NCI-H2196 (cell line): Measurements from ENCODE around the gene TRPM3.
"Not testable (repeated sequence)": the region's sequence is repeated elsewhere in the genome, so short reads cannot be mapped to it uniquely, and the experiment has no call there.

Experiments
- DNase-seq: peaks from one replicate; lab custom pipeline; 2025; ENCODE audit not compliant: unreplicated experiment; lab: John Stamatoyannopoulos, UW

The TRPM3 gene

GRCh38 chr9:71001780-71002386, 119.5 kb downstream of the TRPM3 start:
- DNase-seq: no peak

- DNase-seq: no peak
Observed at GRCh38 chr9:70998962-70999361, 122.5 kb downstream of the TRPM3 start.

GRCh38 chr9:70995511-70995910, 125.9 kb downstream of the TRPM3 start:
- DNase-seq: no peak

GRCh38 chr9:70994582-70994981, 126.8 kb downstream of the TRPM3 start:
- no peak for DNase-seq

GRCh38 chr9:70988551-70988950, 132.9 kb downstream of the TRPM3 start:
- DNase-seq: no peak

GRCh38 chr9:70987986-70988385, 133.4 kb downstream of the TRPM3 start:
- no peak for DNase-seq

GRCh38 chr9:70986984-70987383, 134.4 kb downstream of the TRPM3 start:
- no peak for DNase-seq

GRCh38 chr9:70983723-70984295, 137.6 kb downstream of the TRPM3 start:
- no peak for DNase-seq

GRCh38 chr9:70981312-70981711, 140.1 kb downstream of the TRPM3 start:
- no peak for DNase-seq

- DNase-seq: no peak
Observed at GRCh38 chr9:70979966-70980365, 141.5 kb downstream of the TRPM3 start.

- no peak for DNase-seq
Observed at GRCh38 chr9:70978085-70978484, 143.3 kb downstream of the TRPM3 start.

GRCh38 chr9:70975821-70976220, 145.6 kb downstream of the TRPM3 start:
- DNase-seq: no peak

GRCh38 chr9:70971723-70972122, 149.7 kb downstream of the TRPM3 start:
- DNase-seq: no peak

GRCh38 chr9:70966380-70966779, 155.0 kb downstream of the TRPM3 start:
- DNase-seq: not testable (repeated sequence)

GRCh38 chr9:70964861-70965260, 156.6 kb downstream of the TRPM3 start:
- DNase-seq: no peak

GRCh38 chr9:70963554-70963953, 157.9 kb downstream of the TRPM3 start:
- DNase-seq: no peak

GRCh38 chr9:70962761-70963440, 158.5 kb downstream of the TRPM3 start:
- no peak for DNase-seq

GRCh38 chr9:70959366-70959765, 162.1 kb downstream of the TRPM3 start:
- no peak for DNase-seq

- no peak for DNase-seq
Observed at GRCh38 chr9:70954596-70955143, 166.8 kb downstream of the TRPM3 start.

- DNase-seq: no peak
Observed at GRCh38 chr9:70954126-70954525, 167.3 kb downstream of the TRPM3 start.

- DNase-seq: no peak
Observed at GRCh38 chr9:70951749-70952727, 169.4 kb downstream of the TRPM3 start.
